Vagina (tissue), 2 donors: ENCODE measurements around the gene AURKAIP1. TPM values are rescaled to one million over a fixed set of nuclear protein-coding genes. Genes with fewer than 3 reads are reported as not detected.

Experiments used
- DNase-seq, 2 donors: peaks; one replicate each; pipeline ENCODE4 v3.0.0-alpha.2; 2017; ENCODE audit errors: extremely low spot score in 2 of 2
- H3K27ac ChIP-seq: fragments of 200-600 bp; sonication (generic); one replicate; pipeline ENCODE4 v1.5.1; 2019
- H3K27me3 ChIP-seq: fragments of 200-600 bp; sonication (generic); one replicate; pipeline ENCODE4 v1.5.1; 2019
- H3K36me3 ChIP-seq, 2 donors: fragments of 200-600 bp; sonication (generic); one replicate each; pipeline ENCODE4 v1.5.1; 2017 to 2019
- H3K4me1 ChIP-seq: fragments of 200-600 bp; sonication (generic); one replicate; pipeline ENCODE4 v1.5.1; 2019
- H3K4me3 ChIP-seq, 2 donors: fragments of 200-600 bp; sonication (generic); 1 replicate in 1 of 2; 2 replicates in 1 of 2; pipeline ENCODE4 v1.5.1; 2016 to 2019
- H3K9me3 ChIP-seq: fragments of 200-600 bp; sonication (generic); one replicate; pipeline ENCODE4 v1.5.1; 2019
- POLR2A ChIP-seq, 2 donors: fragments of 450-650 bp; IDR thresholded peaks; one replicate each; pipeline ENCODE4 v1.6.1; 2017; ENCODE audit warnings: antibody characterized with exemption in 2 of 2, mild to moderate bottlenecking in 2 of 2, moderate library complexity in 2 of 2
- POLR2AphosphoS5 ChIP-seq, 2 donors: sonication (generic); formaldehyde crosslinking; IDR thresholded peaks; one replicate each; pipeline ENCODE4 v1.9.0; 2017; ENCODE audit warnings: antibody characterized with exemption in 2 of 2, mild to moderate bottlenecking in 2 of 2, low read depth in 1 of 2; ENCODE audit not compliant: insufficient read depth in 1 of 2
- intact Hi-C: fragments of 100-400 bp; cut with DNase I; formaldehyde crosslinking; loops from one replicate; pipeline ENCODE4 v1.15.1; 2023
- total RNA-seq: library from RNA; depleted of rRNA; stranded (reverse); fragments of >200 nt; gene quantifications from one replicate; pipeline ENCODE4 v1.2.3, GENCODE V29; 2016
- TF ChIP-seq, protein P1 (sequence below), 3 experiments: fragments of 450-650 bp in 2 of 3; fragments of 200-600 bp in 1 of 3; sonication (generic) in 1 of 3; IDR thresholded peaks; one replicate each; pipeline ENCODE4 v1.5.1; 2017 to 2019; ENCODE audit warnings: antibody characterized with exemption in 3 of 3, mild to moderate bottlenecking in 2 of 3, moderate library complexity in 2 of 3

The AURKAIP1 gene
- total RNA-seq, 1 donor from 2014 or later: 94.5 TPM

- DNase-seq: no peak
- peak within 1 kb of the TSS; percentile 92 for H3K27ac ChIP-seq
- TF ChIP-seq, protein P1, sequence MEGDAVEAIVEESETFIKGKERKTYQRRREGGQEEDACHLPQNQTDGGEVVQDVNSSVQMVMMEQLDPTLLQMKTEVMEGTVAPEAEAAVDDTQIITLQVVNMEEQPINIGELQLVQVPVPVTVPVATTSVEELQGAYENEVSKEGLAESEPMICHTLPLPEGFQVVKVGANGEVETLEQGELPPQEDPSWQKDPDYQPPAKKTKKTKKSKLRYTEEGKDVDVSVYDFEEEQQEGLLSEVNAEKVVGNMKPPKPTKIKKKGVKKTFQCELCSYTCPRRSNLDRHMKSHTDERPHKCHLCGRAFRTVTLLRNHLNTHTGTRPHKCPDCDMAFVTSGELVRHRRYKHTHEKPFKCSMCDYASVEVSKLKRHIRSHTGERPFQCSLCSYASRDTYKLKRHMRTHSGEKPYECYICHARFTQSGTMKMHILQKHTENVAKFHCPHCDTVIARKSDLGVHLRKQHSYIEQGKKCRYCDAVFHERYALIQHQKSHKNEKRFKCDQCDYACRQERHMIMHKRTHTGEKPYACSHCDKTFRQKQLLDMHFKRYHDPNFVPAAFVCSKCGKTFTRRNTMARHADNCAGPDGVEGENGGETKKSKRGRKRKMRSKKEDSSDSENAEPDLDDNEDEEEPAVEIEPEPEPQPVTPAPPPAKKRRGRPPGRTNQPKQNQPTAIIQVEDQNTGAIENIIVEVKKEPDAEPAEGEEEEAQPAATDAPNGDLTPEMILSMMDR (IDR thresholded peaks at IDR 0.05): no peak
- TF ChIP-seq POLR2A (IDR thresholded peaks at IDR 0.05) (peak in 1 of 2 donors; percentile 57), POLR2AphosphoS5 (IDR thresholded peaks at IDR 0.05; ENCODE audit: insufficient read depth in 1 of 2, low read depth in 1 of 2) (peak; percentile 19 to 87)
- peak within 1 kb of the TSS; percentile 54 to 61 for H3K4me3 ChIP-seq
- H3K9me3 ChIP-seq: no peaks in the 10 kb centered on the region
- peaks cover 0 to 8% of the 10 kb centered on the region in 2 donors for H3K36me3 ChIP-seq
- intact Hi-C loops: no loop called here
- H3K27me3 ChIP-seq: no peaks in the 10 kb centered on the region
- H3K4me1 ChIP-seq: peaks cover 87% of the 10 kb centered on the region
Measured at GRCh38 chr1:1358433-1359271, 16.4 kb downstream of the AURKAIP1 start, which contains the start of gene MXRA8. Gene MXRA8, minus strand, starts transcription at chr1:1358555. Its CDS starts 51 bp downstream, at chr1:1358504.

GRCh38 chr1:1357871-1358432, 17.1 kb downstream of the AURKAIP1 start:
- no peak for DNase-seq
- Histone ChIP-seq H3K27me3 (no peaks in the 10 kb centered on the region), H3K9me3 (no peaks in the 10 kb centered on the region), H3K36me3 (peaks cover 0 to 8% of the 10 kb centered on the region in 2 donors), H3K27ac (peak overlapping the region; percentile 92), H3K4me3 (peak overlapping the region; percentile 54 to 61), H3K4me1 (peaks cover 94% of the 10 kb centered on the region)
- no peak for TF ChIP-seq POLR2A (IDR thresholded peaks at IDR 0.05)
- TF ChIP-seq, protein P1 (IDR thresholded peaks at IDR 0.05): no peak
- intact Hi-C loops: no loop called here

GRCh38 chr1:1356796-1357401, 18.1 kb downstream of the AURKAIP1 start:
- DNase-seq: no peak
- peaks cover 97% of the 10 kb centered on the region for H3K4me1 ChIP-seq
- peaks cover 0 to 8% of the 10 kb centered on the region in 2 donors for H3K36me3 ChIP-seq
- H3K9me3 ChIP-seq: no peaks in the 10 kb centered on the region
- TF ChIP-seq POLR2AphosphoS5 (IDR thresholded peaks at IDR 0.05; ENCODE audit: insufficient read depth in 1 of 2, low read depth in 1 of 2): no peak
- TF ChIP-seq POLR2A (IDR thresholded peaks at IDR 0.05): no peak
- TF ChIP-seq, protein P1 (IDR thresholded peaks at IDR 0.05): no peak
- no peaks in the 10 kb centered on the region for H3K27me3 ChIP-seq
- intact Hi-C loops: no loop called here
- H3K27ac ChIP-seq: peak overlapping the region; percentile 92
- peak overlapping the region; percentile 54 to 61 for H3K4me3 ChIP-seq

GRCh38 chr1:1356166-1356795, 18.7 kb downstream of the AURKAIP1 start:
- TF ChIP-seq POLR2AphosphoS5 (IDR thresholded peaks at IDR 0.05; ENCODE audit: insufficient read depth in 1 of 2, low read depth in 1 of 2): no peak
- TF ChIP-seq POLR2A (IDR thresholded peaks at IDR 0.05): no peak
- TF ChIP-seq, protein P1 (IDR thresholded peaks at IDR 0.05): no peak
- Histone ChIP-seq H3K27me3 (no peaks in the 10 kb centered on the region), H3K4me1 (peaks cover 97% of the 10 kb centered on the region)

More at GRCh38 chr1:1356166-1356795, 18.7 kb downstream of the AURKAIP1 start:
- Histone ChIP-seq H3K9me3 (no peaks in the 10 kb centered on the region), H3K4me3 (peak overlapping the region; percentile 54 to 61), H3K36me3 (peaks cover 0 to 8% of the 10 kb centered on the region in 2 donors), H3K27ac (peak overlapping the region; percentile 92)
- intact Hi-C loops: no loop called here
- no peak for DNase-seq
